GM19043 (cell line): Measurements from ENCODE around the gene CYP2W1.

Experiments used
- ATAC-seq: cut with Tn5 transposase; IDR thresholded peaks from one replicate; pipeline ENCODE4 v1.9.1; 2021; ENCODE audit warnings: low read depth; ENCODE audit not compliant: unreplicated experiment

CYP2W1 gene

DNA sequence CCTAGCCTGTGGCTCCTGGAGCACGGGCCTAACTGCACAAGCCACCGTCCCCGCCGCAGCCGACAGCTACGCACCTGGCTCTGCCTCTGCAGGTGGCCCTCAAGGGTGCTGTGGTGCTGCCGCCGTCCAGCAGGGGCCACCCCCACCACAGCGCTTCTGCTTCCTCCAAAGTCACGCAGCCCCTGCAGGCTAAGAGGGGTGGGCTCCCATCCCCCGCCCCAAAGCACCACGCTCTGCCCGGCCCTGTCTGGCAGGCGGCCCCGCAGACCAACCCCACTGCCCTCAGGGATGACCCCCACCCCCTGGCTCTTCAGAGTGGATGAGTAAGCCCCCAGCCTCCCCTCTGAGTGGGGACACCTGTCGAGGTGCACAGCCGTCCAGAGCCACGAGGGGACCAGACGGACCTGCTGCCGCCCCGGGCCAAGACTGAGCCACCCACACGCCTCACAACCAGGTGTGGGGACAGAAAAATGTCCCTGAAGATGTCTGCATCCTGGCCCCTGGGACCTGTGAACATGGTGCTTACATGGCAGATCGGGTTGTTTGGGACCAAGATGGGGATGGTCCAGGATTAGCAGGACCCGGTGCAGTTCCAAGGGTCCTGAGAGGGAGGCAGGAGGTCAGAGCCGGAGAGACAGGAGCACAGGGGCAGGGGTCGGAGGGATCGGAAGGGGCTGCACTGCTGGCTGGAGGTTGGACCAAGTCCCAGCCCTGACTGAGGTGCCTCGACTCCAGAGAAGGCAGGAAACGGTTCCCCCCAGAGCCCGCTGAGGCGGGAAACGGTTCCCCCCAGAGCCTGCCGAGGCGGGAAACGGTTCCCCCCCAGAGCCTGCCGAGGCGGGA, 19.5 kb upstream of the CYP2W1 start:
- ATAC-seq: no peak

DNA sequence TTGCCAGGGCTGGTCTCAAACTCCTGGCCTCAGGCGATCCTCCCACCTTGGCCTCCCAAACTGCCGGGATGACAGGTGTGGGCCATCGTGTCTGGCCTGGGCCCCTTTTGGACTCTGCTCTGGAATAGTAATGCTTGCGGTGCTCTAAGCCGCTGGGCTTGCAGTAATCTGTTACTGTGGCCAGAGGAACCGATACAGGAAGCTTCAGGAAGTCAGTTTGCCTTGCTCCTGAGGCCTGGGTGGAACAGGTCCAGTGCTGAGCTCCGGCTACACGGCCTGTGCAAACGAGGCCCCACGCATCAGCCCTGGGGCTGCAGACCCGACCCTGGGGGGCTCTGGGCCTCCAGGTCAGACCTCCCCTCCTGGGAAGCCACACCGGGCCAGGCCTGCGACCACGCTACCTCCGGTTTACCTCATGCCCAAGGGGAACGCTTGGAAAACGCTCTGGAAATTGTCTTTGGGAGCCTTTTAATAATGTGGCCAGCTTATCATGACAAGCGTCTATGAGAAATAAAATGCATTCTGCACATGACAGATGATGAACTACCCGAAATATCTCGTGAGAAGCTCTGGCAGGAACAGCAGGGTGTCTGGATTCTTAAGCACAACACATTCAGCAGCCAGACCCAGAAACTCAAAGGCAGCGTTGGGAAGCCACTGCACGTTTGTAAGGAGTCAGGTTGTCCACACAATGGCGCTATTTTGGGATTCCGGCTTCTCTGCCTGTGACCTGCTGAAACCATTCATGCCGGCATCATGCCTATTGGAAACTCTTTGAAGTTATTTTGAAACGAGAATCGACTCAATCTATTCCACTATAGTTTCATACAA, 18.4 kb upstream of the CYP2W1 start:
- no peak for ATAC-seq

DNA sequence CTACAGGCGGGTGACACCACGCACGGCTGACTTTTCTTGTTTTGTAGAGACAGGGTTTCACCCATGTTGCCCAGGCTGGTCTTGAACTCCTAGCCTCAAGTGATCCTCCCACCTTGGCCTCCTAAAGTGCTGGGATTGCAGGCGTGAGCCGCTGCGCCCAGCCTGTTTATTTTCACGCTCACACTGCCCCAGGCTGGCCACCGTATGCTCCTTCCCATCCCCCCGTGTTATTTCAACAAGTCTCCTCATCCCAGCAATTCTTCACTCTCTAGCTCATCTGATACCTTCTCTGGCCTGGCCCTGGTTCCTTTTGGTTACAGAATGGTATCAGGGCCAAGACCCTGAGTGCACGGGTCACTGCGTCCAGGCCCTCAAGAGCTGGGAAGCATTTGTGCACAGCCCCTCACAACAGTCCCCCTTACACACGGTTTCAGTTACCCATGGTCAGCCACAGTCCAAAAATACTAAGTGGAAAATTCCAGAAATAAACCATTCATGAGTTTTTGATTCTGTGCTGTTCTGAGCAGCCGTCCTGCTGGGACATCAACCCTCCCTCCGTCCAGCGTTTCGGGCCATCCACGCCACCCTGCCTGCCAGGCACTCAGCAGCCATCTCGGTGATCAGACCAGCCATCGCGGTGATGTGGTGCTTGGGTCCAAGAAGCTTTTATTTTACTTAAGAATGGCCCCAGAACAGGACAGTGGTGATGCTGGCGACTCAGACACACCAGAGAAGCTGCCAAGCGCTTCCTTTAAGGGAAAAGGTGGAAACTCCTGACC, 16.5 kb upstream of the CYP2W1 start:
- ATAC-seq: no peak

DNA sequence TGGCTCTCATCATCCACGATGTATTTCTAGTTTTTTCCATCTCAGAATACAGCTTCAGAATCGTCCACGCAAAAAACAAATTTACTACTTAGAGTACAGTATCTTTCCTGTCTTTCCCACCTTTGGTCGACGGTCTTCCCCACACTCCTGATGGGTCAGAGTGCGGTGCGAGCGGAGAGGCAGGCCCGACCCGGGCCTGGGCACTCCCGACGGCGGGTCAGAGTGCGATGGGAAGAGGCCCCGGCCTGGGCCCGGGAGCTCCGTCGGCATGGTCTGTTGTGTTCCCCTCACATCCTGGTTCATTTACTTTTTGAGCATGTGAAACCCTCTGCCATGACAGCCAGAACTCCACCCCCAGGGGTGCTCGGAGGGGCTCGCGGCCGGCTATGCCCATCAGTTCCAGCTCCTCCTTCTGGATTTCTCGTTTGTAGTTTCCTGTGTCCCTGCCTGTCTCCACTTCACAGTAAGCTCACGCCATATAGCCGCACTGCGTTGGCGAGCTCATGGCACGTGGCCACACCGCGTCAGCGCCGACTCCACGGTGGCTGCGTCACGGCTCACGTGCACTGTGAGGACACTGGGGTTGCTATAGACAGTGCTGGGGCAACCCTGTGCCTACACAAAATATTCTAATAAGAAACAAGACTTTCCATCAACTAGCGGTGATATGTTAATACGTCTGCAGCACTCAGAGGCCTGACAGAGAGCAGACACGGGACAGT, 15.5 kb upstream of the CYP2W1 start:
- no peak for ATAC-seq

DNA sequence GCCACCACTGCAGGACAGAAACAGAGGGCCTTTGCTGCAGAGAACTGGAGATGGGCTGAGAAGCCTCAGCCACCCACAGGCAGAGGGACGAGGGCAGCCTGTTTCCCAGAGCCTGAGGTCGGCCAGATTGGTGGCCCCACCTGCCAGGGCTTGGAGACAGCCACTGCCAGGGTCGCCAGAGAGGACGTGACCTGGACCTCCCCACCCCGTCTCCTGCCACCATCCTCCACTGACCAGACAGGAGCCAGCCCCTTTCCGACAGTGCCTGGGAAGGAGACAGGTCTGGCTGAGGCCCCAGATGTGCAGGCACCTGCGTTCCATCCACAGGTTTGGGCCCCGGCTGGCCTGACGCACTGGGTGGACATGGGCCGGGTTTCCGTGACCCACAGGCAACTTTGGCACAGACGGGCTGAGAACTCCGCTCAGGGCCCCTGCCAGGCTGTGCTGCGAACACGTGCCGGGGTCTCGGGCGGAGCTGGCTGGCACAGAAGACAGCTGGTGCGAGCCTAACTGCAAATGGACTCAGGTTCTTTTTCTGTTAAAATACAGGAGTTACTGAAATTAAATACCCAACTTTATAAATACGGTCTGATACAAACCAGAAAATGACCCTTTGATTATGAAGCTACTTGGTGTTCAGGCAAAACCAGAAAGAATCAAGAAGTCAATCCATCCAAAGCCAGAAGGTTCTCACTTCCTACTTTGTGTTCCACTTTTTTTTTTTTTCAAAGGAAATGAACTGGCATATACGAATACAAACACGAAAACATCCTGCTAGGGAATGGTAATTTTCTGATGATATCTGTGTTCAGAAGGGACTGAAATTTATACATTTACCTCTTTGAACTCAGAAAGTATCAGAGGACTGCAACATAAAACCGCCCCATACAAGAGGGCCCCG, 14.5 kb upstream of the CYP2W1 start:
- ATAC-seq: no peak

DNA sequence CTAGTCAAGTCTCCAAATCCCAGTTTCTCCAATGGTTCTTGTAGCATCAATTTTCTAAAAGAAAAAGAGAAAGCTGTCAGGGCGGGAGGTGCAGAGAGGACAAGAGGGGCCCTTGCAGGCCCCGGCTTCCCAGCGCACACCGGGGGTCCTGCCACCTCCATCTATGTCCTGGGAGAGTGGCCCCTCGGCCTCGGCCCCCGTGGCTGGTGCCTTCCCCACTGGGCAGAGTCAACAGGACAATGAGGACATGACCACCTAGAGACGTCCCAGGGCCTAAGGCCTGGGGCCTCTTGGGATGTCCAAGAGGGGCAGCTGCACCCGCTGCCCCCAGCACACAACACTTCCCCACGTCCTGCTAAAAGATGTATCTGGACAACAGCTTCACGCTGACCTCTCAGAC, 13.6 kb upstream of the CYP2W1 start:
- no peak for ATAC-seq

DNA sequence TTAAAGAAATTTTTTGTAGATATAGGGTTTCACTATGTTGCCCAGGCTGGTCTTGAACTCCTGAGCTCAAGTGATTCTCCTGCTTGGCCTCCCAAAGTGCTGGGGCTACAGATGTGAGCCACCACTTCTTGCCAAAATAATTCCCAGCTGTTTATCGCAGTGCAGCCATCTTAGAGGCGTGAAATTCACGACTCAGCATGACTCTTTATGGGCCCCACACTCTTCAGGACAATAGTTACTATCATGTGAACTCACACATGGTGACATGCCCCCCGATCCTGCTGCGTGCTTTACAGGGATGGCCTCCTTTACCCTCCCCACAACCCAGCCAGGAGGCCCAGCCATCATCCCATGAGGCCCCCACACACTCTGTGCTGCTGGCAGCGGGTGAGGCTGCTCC, 12.2 kb upstream of the CYP2W1 start:
- ATAC-seq: no peak

DNA sequence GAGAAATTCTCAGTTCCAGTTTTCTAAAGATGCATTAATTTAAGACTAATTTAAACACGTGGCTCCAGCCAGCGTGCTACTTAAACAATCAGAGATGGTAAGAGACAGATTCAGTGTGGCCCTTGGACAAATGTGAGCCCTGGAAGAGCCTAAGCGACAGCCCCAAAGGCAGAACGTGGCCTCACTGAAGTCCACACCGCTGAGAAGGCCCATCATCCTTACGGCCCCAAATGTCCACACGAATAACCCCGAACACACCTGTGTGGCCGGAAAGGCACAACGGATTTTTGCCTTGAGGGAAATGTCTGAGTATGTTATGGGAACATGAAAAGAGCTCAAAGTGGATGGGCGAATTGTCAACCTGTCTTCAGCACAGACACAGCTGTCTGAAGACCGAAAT, 10.9 kb upstream of the CYP2W1 start:
- no peak for ATAC-seq

DNA sequence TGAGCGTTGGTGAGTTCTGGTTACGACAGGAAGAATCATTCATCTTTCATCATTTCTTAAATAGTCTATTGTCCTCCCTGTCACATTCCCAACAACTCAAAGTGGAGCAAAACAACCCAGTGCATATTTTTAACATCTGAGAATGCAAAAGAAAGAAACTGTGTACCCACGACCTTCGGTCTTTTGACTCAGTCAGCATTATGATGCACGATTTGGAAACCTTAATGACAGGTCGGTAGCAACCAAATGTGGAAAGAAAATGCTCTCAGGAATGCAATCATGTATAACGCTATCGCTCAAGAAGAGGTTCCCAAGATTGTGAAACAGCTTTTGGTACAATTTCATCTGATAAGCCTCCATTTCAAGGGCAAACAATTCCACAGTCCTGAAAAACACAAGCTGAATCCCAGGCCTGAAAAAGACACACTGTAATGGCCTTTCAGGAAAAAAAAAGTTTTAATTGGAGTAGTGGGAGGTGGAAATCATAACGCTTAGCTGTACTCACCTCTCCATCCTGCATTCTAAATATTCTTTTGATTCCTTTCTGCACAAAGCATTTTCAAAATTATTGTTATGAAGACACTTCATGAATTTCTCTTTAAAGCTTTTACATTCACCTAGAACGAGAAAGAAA, 10.2 kb upstream of the CYP2W1 start:
- no peak for ATAC-seq

DNA sequence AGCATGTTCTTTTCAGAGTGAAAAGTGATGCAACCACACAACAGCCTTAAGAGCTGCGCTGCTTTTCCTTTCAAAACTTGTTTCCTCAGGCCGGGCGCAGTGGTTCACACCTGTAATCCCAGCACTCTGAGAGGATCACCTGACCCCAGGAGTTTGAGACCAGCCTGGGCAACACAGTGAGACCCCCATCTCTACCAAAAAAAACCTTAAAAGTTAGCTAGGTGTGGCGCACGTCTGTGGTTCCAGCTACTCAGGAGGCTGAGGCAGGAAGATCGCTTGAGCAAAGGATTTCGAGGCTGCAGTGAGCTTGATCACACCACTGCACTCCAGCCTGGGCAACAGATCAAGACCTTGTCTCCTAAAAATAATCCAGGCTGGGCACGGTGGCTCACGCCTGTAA, 9.7 kb upstream of the CYP2W1 start:
- ATAC-seq: no peak

DNA sequence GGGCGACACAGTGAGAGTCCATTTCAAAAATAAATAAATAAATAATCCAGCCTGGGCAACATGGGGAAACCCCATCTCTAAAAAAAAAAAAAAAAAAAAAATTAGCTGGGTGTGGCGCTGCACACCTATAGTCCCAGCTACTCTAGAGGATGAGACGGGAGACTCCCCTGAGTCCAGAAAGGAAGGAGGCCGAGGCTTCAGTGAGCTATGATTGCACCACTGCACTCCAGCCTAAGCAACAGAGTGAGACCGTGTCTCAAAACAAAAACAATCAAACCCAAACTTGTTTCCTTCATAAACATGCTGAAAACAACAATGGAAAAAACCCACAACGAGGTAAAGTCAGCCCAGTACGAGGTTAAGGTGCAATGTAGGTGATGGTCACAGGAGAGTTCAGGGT, 8.8 kb upstream of the CYP2W1 start:
- no peak for ATAC-seq

DNA sequence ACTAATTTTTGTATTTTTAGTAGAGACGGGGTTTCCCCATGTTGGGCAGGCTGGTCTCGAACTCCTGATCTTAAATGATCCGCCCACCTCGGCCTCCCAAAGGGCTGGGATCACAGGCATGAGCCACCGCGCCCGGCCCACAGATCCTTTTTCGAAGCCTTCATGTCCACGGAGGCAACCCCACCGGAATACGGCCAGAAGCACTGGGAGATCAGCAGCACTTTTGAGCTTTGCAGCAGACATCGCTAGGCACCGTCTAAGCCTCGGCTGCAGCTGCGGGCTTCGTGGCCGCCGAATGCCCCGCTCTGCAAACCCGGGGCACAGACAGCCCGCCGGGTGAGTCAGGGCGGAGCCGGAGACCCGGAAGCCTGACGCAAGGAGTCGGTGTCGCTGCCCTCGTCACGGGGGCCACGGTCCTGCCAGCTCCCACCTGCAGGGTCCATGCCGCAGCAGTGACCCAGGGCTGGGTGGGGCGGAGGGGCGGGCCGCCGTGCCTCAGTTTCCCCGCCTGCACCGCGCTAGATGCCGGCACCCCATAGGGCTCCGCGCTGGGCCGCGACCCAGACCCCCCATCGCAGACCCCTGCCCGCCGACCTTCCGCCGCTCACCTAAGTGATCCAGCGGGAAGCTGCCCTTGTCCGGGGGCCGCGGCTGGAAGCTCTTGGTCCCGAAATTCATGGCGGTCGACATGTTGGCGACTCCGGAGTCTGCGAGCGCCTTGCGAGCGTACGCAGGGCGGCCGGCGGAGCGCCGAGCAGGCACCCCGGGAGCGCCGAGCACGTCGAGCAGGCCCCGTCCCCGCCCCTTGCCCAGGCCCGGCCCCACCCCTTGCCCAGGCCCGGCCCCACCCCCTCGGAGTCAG, 7.9 kb upstream of the CYP2W1 start, which contains the start of gene COX19:
Gene COX19, minus strand, starts transcription at position 730 of the 862 bp plus-strand sequence. Its CDS starts 40 bp downstream, at position 690.
- peak; percentile 49 for ATAC-seq

DNA sequence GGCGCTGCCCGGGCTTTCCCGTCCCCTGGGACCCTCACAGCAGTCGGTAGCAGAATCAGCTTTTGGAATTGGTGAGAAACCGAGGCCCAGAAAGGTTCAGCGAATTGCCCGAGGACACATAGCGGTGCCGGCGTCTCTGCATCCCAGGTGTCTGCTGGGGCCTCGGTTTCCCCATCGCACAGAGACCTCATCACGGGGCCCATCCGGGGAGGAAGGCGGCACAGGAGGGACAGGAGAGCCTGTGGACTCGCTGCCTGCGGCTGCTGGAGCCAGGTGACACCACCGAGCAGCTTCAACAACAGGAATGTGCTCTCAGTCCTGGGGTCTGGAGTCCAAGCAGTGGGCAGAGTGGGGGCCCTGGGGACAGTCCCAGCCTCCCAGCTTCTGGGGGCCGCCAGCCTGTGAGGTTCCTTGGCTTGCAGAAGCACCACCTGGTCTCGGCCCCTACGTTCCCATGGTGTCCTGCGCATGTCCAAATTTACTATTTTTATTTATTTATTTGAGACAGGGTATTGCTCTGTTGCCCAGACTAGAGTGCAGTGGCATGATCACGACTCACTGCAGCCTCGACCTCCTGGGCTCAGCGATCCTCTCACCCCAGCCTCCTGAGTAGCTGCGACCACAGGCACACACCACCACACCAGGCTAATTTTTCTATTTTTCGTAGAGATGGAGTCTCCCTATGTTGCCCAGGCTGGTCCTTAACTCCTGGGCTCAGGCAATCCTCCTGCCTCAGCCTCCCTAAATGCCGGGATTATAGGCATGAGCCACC, 7.1 kb upstream of the CYP2W1 start:
- ATAC-seq: no peak

DNA sequence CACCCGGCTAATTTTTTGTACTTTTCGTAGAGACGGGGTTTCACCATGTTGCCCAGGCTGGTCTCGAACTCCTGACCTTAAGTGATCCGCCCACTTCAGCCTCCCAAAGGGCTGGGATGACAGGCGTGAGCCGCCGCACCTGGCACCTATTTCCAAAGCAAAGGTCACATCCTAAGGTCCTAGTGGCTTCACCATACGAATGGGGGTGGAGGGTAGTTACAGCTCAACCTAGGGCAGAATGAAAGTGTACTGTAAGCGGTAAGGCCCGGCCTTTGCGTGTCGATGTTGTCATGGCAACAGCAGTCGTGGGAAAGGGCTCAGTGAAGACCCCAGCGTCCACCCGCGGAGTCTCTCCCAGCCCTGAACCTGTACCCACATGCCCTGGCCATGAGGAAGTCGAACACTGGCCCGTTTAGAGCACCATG, 6.1 kb upstream of the CYP2W1 start:
- no peak for ATAC-seq

DNA sequence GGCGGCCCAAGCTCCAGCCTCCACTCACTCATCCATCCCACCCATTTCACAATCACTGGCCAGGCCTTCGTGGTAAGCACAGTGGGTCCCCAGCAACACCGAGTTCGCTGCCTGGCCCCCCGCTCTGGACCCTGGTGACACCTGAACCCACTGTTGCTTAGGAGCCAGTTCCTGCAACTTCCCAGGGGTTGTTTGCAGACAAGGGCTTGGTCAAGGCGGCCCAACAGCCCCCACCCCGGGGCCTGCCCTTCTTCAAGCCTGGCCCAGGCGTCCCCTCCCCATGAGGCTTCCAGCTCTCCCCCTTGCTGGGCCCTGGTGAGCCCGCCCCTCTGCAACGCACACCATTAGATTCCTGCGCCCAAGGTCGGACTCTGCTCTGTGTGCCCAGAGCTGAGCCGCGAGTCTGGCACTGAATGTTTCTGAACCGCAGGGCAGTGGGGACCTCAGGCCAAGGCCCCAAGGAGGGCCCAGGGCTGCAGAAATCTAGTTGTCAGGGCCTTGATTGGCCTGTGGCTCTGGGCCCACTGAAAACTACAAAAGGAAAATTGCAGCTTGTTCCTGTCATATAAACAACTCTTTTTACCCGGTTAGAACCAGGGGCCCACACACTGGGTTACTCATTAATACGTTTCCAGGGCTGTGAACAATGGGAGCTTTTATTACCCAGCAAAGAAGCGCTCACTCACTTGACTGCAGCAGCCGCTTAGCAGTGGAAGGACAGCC, 5.5 kb upstream of the CYP2W1 start:
- peak; percentile 61 for ATAC-seq

DNA sequence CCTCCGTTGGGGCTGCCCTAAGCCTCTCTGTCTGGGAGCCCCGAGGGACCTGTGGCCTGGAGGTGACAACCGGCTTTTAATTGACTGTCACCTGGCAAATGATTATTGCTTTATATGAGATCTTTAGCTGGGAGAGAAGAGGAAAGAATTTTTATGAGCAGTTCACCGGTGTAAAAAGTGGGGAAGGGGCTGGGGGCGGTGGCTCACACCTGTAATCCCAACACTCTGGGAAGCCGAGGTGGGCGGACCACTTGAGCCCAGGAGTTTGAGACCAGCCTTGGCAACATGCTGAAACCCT, 5.0 kb upstream of the CYP2W1 start:
- ATAC-seq: no peak
